ENCODE measurements around the gene LPCAT1. TPM values are rescaled to one million over a fixed set of nuclear protein-coding genes. Genes with fewer than 3 reads are reported as not detected.

LPCAT1 gene
- total RNA-seq, 3 donors from 2014 or later (not counting 1 experiment from before 2014, with no cell fraction given): 196 to 302 (median 252) TPM

DNA sequence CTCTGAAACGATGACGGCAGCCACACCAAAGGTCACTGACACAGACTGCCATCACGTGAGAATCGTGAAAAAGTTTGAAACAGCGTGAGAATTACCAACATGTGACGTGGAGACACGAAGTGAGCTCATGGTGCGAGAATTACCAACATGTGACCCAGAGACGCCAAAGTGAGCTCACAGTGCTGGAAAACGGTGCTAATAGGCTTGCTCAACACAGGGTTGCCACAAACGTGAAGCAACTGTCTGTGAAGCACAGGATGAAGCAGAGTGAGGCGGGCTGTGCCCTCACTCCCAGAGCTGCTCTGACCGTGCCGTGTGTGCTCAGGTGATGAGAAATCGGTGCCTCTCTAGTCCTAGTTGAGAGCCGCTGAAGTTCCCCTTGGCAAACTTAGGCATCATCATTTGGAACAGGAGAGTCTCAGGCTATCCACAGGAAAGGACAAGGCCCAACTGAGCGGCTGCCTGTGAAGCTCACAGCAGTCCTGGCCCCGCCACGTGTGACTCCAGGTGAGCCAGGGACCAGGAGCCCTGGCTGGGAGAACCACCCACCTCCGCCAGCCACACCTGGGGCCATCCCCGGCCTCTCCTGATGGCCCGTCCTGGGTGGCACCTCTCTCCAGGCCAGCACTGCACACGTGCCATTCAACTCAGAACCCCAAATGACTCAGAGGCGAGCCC is 48.8 kb downstream of the LPCAT1 start:
- no peak overlapping the region for H3K27ac Mint-ChIP-seq
- DNase-seq: no peak
- no peak overlapping the region for H3K4me3 Mint-ChIP-seq
- H3K27me3 ChIP-seq (ENCODE audit: control insufficient read depth, insufficient read depth, low read length): no peaks in the 10 kb centered on the region
- WGBS (ENCODE audit: insufficient coverage): 93% methylated on average over 24 of the region's 24 CpGs
- no peaks in the 10 kb centered on the region for H3K9me3 ChIP-seq (ENCODE audit: control insufficient read depth, insufficient read depth, low read length)
- peak in 1 of 3 donors; percentile 17 for ATAC-seq
- intact Hi-C loops (cut with micrococcal nuclease): no loop called here
- peaks cover 14% of the 10 kb centered on the region for H3K4me1 ChIP-seq (ENCODE audit: control insufficient read depth, insufficient read depth, low read length)
- peaks cover 7 to 22% of the 10 kb centered on the region in 2 donors for H3K4me1 Mint-ChIP-seq
- no peak overlapping the region for H3K4me3 ChIP-seq (ENCODE audit: low read length)
- no peaks in the 10 kb centered on the region for H3K27me3 Mint-ChIP-seq (ENCODE audit: low read depth in 2 of 2)
- H3K36me3 ChIP-seq (ENCODE audit: control insufficient read depth, insufficient read depth, low read length): peaks cover 92% of the 10 kb centered on the region
- TF ChIP-seq, protein P1, sequence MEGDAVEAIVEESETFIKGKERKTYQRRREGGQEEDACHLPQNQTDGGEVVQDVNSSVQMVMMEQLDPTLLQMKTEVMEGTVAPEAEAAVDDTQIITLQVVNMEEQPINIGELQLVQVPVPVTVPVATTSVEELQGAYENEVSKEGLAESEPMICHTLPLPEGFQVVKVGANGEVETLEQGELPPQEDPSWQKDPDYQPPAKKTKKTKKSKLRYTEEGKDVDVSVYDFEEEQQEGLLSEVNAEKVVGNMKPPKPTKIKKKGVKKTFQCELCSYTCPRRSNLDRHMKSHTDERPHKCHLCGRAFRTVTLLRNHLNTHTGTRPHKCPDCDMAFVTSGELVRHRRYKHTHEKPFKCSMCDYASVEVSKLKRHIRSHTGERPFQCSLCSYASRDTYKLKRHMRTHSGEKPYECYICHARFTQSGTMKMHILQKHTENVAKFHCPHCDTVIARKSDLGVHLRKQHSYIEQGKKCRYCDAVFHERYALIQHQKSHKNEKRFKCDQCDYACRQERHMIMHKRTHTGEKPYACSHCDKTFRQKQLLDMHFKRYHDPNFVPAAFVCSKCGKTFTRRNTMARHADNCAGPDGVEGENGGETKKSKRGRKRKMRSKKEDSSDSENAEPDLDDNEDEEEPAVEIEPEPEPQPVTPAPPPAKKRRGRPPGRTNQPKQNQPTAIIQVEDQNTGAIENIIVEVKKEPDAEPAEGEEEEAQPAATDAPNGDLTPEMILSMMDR (IDR thresholded peaks at IDR 0.05): no peak
- H3K36me3 Mint-ChIP-seq: no peaks in the 10 kb centered on the region
- no peaks in the 10 kb centered on the region for H3K9me3 Mint-ChIP-seq
- no peak overlapping the region for H3K27ac ChIP-seq (ENCODE audit: low read length)

DNA sequence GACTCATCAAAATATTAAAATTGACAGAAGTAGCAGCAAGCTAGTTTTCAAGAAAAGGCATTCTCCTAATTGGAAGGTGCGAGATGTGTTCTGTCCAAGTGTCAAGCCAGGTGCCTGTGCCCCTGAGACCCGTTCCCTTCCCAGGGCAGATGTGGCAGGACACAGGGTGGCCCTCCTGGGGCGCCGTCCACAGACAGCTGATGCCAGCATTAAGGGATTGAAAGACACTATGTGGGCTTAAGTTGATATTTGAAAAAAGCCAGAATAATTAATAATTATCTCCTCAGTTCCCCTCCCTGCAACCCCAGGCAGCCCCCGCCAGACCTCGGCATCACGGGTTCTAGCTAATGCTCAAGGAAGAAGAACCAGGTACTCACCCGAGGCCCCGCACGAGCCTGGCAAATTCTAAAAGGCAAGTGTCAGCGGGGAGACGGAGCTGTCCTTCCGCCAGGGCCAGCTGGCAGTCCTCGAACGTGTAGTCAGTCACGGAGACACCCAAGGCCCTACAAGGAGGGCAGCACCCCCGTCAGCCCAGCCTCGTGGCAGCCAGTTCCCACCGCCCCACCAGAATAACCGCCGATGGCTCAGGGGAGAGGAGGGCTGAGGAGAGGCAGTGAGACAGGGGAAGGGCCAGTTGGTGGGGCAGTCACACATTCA is 49.4 kb downstream of the LPCAT1 start:
- Histone ChIP-seq H3K27me3 (ENCODE audit: control insufficient read depth, insufficient read depth, low read length) (no peaks in the 10 kb centered on the region), H3K4me3 (ENCODE audit: low read length) (no peak overlapping the region), H3K27ac (ENCODE audit: low read length) (no peak overlapping the region), H3K4me1 (ENCODE audit: control insufficient read depth, insufficient read depth, low read length) (peaks cover 7% of the 10 kb centered on the region), H3K36me3 (ENCODE audit: control insufficient read depth, insufficient read depth, low read length) (peaks cover 89% of the 10 kb centered on the region), H3K9me3 (ENCODE audit: control insufficient read depth, insufficient read depth, low read length) (no peaks in the 10 kb centered on the region)
- TF ChIP-seq, protein P1 (IDR thresholded peaks at IDR 0.05): no peak
- Mint-ChIP-seq H3K4me3 (no peak overlapping the region), H3K27ac (peak overlapping the region in 1 of 2 donors; percentile 58), H3K9me3 (no peaks in the 10 kb centered on the region), H3K36me3 (no peaks in the 10 kb centered on the region), H3K4me1 (peaks cover 7 to 18% of the 10 kb centered on the region in 2 donors), H3K27me3 (ENCODE audit: low read depth in 2 of 2) (no peaks in the 10 kb centered on the region)
- ATAC-seq (no peak), DNase-seq (no peak)
- WGBS (ENCODE audit: insufficient coverage): 97% methylated on average over 21 of the region's 21 CpGs
- intact Hi-C loops (cut with micrococcal nuclease): no loop called here

DNA sequence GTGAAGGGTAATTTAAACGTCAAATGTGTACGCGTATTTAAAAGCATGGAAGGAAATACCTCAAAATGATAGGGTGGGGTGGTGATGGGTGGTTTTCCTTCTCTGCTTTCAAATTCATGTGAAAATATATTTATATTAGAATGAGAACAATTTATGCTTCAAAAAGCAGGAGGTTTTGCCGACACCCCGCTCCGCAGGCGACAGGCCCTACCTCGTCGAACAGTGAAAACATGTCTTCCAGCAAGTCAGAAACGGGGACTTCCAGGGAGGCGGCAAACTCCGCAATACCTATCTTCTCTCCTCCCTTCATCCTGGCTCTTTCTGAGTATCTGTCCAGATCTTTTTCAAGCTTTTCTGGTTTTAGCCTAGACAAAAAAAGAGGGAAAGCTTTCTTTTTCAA is 50.0 kb downstream of the LPCAT1 start:
- Histone ChIP-seq H3K4me3 (ENCODE audit: low read length) (no peak overlapping the region), H3K9me3 (ENCODE audit: control insufficient read depth, insufficient read depth, low read length) (no peaks in the 10 kb centered on the region), H3K27ac (ENCODE audit: low read length) (no peak overlapping the region), H3K36me3 (ENCODE audit: control insufficient read depth, insufficient read depth, low read length) (peaks cover 84% of the 10 kb centered on the region), H3K27me3 (ENCODE audit: control insufficient read depth, insufficient read depth, low read length) (no peaks in the 10 kb centered on the region), H3K4me1 (ENCODE audit: control insufficient read depth, insufficient read depth, low read length) (peaks cover 1% of the 10 kb centered on the region)
- H3K27ac Mint-ChIP-seq: peak overlapping the region in 1 of 2 donors; percentile 58
- H3K9me3 Mint-ChIP-seq: no peaks in the 10 kb centered on the region
- no peaks in the 10 kb centered on the region for H3K36me3 Mint-ChIP-seq
- WGBS (ENCODE audit: insufficient coverage): 96% methylated on average over 12 of the region's 12 CpGs
- H3K4me3 Mint-ChIP-seq: no peak overlapping the region
- intact Hi-C loops (cut with micrococcal nuclease): no loop called here
- TF ChIP-seq, protein P1 (IDR thresholded peaks at IDR 0.05): no peak
- H3K27me3 Mint-ChIP-seq (ENCODE audit: low read depth in 2 of 2): no peaks in the 10 kb centered on the region
- H3K4me1 Mint-ChIP-seq: peaks cover 7 to 18% of the 10 kb centered on the region in 2 donors
- DNase-seq (no peak), ATAC-seq (no peak)
